Esophagus muscularis mucosa (tissue), 4 donors: ENCODE data around the gene B3GNT2.

Source experiments
- EP300 ChIP-seq: sonication (generic); formaldehyde crosslinking; IDR thresholded peaks from one replicate; pipeline ENCODE4 v1.6.1; 2017; ENCODE audit warnings: antibody characterized with exemption
- POLR2AphosphoS5 ChIP-seq, 2 donors: sonication (generic); formaldehyde crosslinking; IDR thresholded peaks; one replicate each; pipeline ENCODE4 v1.6.1; 2017; ENCODE audit warnings: antibody characterized with exemption in 2 of 2
- TF ChIP-seq, protein P1 (sequence below), 3 experiments: fragments of 200-600 bp in 2 of 3; fragments of 450-650 bp in 1 of 3; sonication (generic) in 2 of 3; IDR thresholded peaks; one replicate each; pipeline ENCODE4 v1.5.1; 2017 to 2019; ENCODE audit warnings: antibody characterized with exemption in 3 of 3, mild to moderate bottlenecking in 2 of 3, moderate library complexity in 1 of 3

DNA sequence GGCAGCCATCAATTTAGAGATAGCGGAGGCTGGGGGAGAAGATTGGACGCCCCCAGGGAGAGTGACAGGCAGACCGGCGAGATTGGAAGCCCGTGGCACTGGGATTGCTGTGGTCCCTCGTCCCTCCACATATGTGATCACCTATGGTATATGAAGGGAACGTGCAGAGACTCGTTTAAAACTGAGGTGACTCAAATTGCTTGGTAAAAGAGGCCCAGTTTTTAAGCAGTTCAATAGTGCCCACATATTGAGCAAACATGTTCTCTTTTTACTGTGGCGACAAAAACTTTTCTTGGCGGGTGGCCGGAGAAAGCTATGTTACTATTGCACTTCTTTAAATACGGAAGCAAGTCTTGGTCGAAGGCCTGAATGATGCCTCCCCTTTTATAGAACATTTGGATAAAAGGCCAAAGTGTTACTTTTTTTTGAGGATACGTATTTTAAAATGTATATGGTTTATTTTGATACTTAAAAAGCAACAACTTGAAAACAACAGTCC, 9.1 kb downstream of the B3GNT2 start:
- TF ChIP-seq, protein P1, sequence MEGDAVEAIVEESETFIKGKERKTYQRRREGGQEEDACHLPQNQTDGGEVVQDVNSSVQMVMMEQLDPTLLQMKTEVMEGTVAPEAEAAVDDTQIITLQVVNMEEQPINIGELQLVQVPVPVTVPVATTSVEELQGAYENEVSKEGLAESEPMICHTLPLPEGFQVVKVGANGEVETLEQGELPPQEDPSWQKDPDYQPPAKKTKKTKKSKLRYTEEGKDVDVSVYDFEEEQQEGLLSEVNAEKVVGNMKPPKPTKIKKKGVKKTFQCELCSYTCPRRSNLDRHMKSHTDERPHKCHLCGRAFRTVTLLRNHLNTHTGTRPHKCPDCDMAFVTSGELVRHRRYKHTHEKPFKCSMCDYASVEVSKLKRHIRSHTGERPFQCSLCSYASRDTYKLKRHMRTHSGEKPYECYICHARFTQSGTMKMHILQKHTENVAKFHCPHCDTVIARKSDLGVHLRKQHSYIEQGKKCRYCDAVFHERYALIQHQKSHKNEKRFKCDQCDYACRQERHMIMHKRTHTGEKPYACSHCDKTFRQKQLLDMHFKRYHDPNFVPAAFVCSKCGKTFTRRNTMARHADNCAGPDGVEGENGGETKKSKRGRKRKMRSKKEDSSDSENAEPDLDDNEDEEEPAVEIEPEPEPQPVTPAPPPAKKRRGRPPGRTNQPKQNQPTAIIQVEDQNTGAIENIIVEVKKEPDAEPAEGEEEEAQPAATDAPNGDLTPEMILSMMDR (IDR thresholded peaks at IDR 0.05): no peak
- no peak for TF ChIP-seq POLR2AphosphoS5 (IDR thresholded peaks at IDR 0.05)
- TF ChIP-seq EP300: no peak
